Measurements from ENCODE around the gene ABI1.
A peak's percentile ranks its signal among the peaks of the same experiment; 100 is the strongest.
"Not testable (repeated sequence)": the region's sequence is repeated elsewhere in the genome, so short reads cannot be mapped to it uniquely, and the experiment has no call there.

ABI1 gene

DNA sequence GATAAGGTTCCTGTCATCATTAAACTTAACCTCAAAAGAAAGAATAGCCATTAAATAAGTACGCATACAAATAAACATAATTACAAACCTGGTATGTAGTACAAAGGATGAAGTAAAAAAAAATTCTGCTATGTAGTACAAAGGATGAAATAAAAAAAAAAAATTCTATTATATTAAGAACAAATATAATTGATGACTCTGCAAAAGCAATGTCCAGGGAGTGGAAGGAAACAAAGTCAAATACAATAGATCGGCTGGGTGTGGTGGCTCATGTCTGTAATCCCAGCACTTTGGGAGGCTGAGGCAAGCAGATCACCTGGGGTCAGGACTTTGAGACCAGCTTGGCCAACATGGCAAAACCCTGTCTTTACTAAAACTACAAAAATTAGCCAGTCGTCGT is 56.9 kb downstream of the ABI1 start:
- DNase-seq, result no peak

DNA sequence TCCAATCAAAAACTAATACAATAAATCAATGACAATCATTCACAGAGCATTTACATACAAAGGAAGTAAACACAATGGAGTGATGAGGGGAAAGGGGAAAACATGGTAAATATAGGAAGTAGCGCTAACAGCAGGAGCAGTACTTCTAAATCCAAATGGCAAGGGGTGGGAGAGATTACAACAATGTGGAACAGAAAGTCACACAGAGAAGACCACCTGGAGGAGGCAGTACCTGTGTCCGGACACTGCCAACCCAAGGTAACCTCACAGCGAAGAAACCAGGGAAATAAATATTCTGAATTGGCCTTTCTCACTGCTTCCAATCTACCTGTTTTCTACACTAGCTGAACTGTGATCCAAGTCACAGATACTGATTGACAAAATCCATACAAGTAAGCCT is 58.2 kb downstream of the ABI1 start:
- DNase-seq, result no peak

DNA sequence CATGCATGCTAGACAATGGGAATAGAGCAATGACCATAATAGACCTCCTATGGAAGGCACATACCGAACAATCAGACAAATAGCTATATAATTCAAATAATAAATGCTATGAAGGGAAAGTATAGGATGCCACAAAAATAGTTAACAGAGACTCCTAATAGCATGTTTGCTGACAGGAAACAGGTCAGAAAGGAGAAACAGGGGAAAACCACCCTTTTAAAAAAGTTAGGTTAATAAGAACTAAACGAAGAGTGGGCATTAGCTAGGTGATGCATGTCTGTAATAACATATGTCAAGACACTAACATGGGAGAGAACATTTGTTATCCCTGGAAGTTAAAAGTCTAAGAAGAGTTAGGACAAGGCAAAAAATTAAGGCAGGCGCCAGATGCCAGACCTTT is 58.9 kb downstream of the ABI1 start:
- DNase-seq, result no peak

GRCh38 chr10:26801274-26801673 is 59.5 kb downstream of the ABI1 start:
- no peak for DNase-seq

- DNase-seq, result no peak
These were observed 60.3 kb downstream of the ABI1 start for GRCh38 chr10:26800468-26800867.

GRCh38 chr10:26799342-26799741 is 61.4 kb downstream of the ABI1 start:
- DNase-seq, result no peak

- DNase-seq, result no peak
These were observed 62.5 kb downstream of the ABI1 start for GRCh38 chr10:26798298-26798697.

DNA sequence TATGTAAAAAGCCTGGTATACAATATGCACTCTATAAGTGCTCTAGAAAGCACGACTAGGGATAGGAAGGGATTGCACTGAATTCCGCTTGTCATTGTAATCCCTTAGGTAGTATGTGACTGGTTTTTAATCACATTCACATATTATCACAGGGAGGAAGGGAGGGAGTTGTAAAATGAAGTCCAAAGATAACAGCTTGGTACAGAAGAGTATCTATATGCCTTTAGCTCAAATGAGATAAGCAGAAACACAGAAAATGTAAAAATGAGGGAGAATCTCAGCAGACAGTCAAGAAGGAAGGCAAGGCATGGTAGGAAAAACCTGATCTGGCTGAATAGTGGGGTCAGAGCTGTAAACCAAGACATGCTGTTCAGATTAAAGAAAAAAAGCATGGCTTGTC is 63.4 kb downstream of the ABI1 start:
- no peak for DNase-seq

DNA sequence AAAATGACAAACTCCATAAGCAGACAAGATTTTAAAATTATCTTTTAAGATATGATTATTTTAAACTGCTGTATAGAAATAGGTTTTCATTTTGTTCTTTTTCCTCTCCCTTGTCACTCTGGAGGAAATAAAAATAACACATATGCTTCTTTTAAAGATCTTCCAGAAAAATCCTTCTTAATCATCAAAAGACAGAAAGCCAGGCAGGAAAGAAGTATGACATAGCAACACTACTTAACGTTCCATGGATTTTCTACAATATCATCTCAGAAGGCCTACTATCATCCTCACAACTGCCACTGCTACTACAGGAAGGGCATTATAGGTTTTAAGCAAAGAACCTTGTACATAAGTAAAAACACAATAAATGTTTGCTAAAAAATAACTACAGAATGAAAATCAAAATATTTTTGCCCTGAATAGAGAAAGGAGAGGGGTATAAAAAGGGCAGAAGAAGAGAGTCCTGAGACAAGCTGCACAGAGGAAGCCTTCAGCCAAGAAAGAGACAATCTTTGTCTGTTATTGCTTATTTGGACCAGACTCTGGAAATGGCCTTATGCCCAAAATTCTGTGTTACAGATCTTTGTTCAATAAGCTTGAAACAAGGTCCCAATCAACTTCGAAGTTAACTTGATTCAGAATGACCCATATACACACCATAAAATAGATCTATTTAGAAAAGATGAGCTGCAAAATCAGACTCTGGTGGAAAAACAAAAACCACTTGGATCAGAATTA is 67.8 kb downstream of the ABI1 start:
- no peak for DNase-seq

- DNase-seq, result peak; percentile 22
These were observed 70.3 kb downstream of the ABI1 start for GRCh38 chr10:26790221-26790995.

DNA sequence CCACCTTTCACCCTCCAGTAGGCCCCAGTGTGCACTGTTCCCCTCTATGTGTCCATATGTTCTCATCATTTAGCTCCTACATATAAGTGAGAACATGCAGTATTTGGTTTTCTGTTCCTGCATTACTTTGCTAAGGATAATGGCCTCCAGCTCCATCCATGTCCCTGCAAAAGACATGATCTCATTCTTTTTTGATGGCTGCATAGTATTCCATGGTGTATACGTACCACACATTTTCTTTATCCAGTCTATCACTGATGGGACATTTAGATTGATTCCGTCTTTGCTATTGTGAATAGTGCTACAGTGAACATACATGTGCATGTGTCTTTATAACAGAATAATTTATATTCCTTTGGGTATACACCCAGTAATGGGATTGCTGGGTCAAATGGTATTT is 71.0 kb downstream of the ABI1 start:
- not testable (repeated sequence) for DNase-seq

- DNase-seq, result no peak
These were observed 73.4 kb downstream of the ABI1 start for GRCh38 chr10:26787362-26787761.

DNA sequence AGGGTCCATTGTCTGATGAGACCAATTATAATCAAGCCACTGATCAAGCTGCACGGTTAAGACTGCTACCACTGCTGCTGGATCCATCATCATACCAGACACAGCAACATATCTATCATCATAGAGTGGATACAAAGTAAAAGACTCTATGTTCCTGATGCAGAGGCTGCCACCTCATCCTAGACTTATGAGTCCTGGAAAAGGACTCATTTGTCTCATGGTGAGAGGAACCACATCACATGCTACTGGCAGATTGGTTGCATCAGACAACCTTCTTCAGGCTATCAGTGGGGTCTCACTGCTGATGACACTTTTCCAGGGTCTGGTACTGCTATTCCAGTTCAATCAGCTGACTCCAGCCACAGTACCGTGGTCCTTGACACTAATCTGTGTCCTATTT is 79.0 kb downstream of the ABI1 start:
- no peak for DNase-seq

- DNase-seq, result peak; percentile 96
These were observed 79.8 kb downstream of the ABI1 start for GRCh38 chr10:26780793-26781601.

DNA sequence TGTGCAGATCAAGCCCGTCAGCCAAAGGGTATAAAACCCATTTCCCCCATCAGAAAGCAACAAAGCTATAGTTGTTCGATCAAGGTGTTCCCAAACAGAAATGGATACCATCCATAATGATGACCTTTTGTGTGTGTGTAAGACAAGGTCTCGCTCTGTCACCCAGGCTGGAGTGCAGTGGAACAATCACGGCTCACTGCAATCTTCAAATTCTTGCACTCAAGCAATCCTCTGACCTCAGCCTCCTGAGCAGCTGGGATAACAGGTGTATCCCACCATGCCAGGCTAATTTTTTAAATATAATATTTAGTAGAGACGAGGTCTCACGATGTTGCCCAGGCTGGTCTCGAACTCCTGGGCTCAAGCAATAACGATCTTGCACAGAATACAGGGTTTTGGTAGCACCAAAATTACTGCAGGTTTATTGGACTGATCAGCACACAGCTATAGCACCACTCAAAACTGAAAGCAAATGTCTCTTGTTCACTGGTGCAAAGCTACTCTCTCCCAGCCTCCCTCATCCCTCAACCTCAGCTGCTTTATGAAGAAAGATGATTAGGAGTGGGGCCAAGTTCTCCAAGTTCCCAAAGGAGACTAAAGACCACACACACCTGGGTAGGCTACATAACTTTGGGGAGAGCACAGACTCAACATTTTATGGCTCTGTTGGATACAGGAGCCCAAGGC is 80.5 kb downstream of the ABI1 start:
- no peak for DNase-seq

DNA sequence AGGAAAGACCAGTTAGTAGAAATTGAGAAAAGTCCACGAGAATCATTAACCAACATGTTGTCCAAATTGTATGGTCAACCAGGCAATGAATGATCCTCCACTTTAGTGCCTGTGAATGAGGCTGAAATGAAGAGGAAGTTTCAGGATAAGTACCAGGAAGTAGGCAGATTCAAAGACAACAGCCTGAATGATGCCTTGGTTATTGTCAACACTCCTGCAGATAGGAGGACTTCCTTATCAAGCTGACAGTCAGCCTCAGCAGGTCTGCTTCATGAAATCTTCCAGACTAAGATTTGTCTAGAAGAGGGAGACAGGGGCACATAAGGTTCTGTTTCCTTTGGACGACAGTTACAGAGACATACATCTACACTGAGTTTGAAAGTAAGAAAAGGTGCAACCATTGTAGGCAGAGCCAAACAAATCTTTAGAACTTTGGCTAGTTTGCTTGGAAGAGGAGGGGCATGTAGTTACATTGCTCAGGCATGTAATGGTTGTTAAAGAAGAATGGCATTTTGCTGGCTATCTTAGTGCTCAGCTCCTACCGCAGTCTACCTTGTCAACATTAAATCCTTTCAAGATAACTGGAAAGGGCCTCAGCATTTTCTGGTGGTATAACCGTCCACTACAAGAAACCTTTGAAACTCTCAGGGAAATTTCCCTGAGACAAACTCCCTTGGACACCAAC is 81.4 kb downstream of the ABI1 start:
- peak; percentile 13 for DNase-seq

DNA sequence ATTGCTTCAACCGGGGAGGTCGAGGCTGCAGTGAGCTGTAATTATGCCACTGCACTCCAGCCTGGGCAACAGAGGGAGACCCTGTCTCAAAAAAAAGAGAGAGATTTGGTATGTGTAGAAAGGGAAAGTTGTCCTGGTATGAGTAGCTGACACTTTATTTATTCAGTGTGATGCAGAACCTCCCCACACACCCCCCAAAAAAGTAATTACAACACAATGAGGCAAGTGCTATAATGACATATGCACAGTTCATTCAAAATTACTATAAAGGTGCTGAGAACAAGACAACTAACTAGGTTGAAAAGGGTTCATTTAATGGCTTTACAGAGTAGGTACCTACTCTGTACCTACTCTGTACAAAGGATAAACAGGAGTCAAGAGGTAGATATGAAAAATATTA is 83.1 kb downstream of the ABI1 start:
- DNase-seq, result no peak

- DNase-seq, result peak; percentile 11
These were observed 84.5 kb downstream of the ABI1 start for GRCh38 chr10:26776258-26776657.

DNA sequence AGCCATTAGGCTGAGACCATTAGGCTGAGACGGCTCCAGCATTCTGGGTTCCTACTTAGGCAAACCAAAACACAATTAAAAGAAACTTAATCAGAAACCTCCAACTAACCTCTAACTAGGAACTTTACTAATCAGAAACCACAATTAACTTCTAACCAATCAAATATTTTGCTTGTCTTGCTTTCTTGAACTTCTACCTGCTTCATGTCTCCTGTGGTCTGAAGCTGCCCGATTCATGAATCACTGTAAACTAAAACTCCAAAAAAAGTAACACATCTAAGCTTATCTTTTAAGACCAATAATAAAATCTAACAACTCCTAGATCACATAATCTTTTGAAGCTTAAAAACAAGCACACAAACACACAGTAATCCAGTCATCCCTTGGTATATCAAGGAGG is 87.1 kb downstream of the ABI1 start:
- DNase-seq, result no peak

DNA sequence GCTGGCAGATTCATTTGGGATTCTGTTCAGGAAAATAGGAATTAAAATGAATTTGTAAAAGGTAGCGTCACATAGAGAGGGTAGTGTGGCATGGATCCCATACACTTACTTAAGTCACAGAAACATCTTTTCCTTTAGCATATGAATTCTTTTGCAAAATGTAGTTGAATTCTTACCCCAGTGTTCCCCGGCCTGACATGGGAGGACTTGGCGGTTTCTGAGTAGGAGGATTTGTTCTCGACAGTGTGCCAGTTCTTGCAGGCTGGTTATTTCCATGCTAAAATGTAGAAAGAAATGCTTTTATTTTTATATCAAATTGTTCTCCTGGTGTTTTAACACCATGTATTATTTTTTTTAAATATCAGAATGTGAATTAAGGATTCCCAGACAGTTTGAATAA is 90.7 kb downstream of the ABI1 start:
- DNase-seq, result no peak

GRCh38 chr10:26765549-26765948 is 95.2 kb downstream of the ABI1 start:
- DNase-seq, result no peak

DNA sequence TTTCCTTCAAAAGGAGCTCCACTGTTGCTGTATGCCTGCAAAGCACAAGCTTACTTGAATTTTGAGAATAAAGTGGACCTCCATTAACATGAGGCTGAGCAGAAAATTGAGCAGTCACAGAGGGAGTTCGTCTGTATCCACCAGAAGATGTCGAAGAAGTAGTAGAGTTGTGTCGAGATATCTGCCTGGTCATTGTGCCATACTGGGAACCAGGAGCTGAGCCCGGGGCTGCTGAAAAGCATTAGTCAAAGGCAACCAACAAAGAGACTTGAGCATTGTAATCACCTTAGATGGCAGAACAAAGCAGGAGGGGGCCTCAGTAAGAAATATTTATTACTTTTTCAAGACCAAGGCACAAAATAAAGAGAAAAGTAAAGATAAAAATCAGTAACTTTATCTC is 101.8 kb downstream of the ABI1 start:
- no peak for DNase-seq
